K562 (cell line): Measurements from ENCODE around the gene LIMCH1. TPM values are rescaled to one million over a fixed set of nuclear protein-coding genes. Genes with fewer than 3 reads are reported as not detected.

Experiments
- ATAC-seq: fragments of 200-7000 bp; cut with Tn5 transposase; 3 replicates; pipeline ENCODE4 v1.9.1; 2020; ENCODE audit warnings: moderate library complexity
- BruUV-seq: library from RNA; stranded (reverse); fragments of 400-500 nt; replicated peaks from 2 replicates; lab custom pipeline; 2021; lab: Mats Ljungman, UMichigan
- CTCF ChIA-PET: fragments of 300-600 bp; formaldehyde crosslinking; extraction: SDS; loops from one replicate; lab custom pipeline; 2021; ENCODE audit warnings: low intra/inter-chr PET ratio; lab: Yijun Ruan, JAX
- POLR2A ChIA-PET: fragments of 300-600, 350-650 bp; sonication (Branson Sonifier 250); formaldehyde crosslinking; extraction: SDS; loops from one replicate; lab custom pipeline; 2021; ENCODE audit warnings: antibody characterized with exemption, inconsistent platforms; lab: Yijun Ruan, JAX
- DNase-seq, 4 experiments: peaks; one replicate each; pipeline versions ENCODE4 v3.0.0 to v3.0.0-alpha.2; 2011 to 2018; ENCODE audit warnings: low spot score in 3 of 4, mixed read lengths in 3 of 4; ENCODE audit errors: extremely low read depth in 1 of 4
- FAIRE-seq: peaks from 2 replicates; lab custom pipeline; 2011; peaks lifted over from hg19 to GRCh38; lab: Jason Lieb, UNC
- H2AFZ ChIP-seq: 2 replicates; pipeline ENCODE4 v1.6.0; 2011; ENCODE audit warnings: low read depth, low read length, control low read depth, inconsistent platforms
- H3K27ac ChIP-seq: fragments of 200-600 bp; 3 replicates; pipeline ENCODE4 v1.8.0; 2011; ENCODE audit warnings: low read depth, mild to moderate bottlenecking, control low read depth, inconsistent platforms, low read length, moderate library complexity, mixed read lengths; ENCODE audit errors: extremely low read depth
- H3K27me3 ChIP-seq, 2 experiments: fragments of 300-600 bp in 1 of 2; 2 replicates in 1 of 2; 3 replicates in 1 of 2; pipeline versions ENCODE4 v1.6.0 to v1.8.0; 2011; ENCODE audit warnings: inconsistent platforms in 2 of 2, low read length in 2 of 2, mild to moderate bottlenecking in 1 of 2, mixed read lengths in 1 of 2, moderate library complexity in 1 of 2; ENCODE audit not compliant: control insufficient read depth in 2 of 2, insufficient read depth in 2 of 2
- H3K36me3 ChIP-seq: fragments of 300-600 bp; 3 replicates; pipeline ENCODE4 v1.8.0; 2011; ENCODE audit warnings: mild to moderate bottlenecking, low read length, inconsistent platforms; ENCODE audit not compliant: control insufficient read depth, insufficient read depth
- H3K4me1 ChIP-seq, 2 experiments: fragments of 200-600 bp in 1 of 2; replicated peaks in 1 of 2; 2 replicates in 1 of 2; 3 replicates in 1 of 2; pipeline versions ENCODE4 v1.5.1 to v1.8.0; 2011; ENCODE audit warnings: inconsistent platforms in 2 of 2, low read length in 2 of 2, mild to moderate bottlenecking in 1 of 2, mixed read lengths in 1 of 2, moderate library complexity in 1 of 2; ENCODE audit not compliant: control insufficient read depth in 2 of 2, insufficient read depth in 2 of 2
- H3K4me2 ChIP-seq: 2 replicates; pipeline ENCODE4 v1.6.1; 2011; ENCODE audit warnings: low read length, control low read depth, inconsistent platforms, mixed read lengths; ENCODE audit not compliant: insufficient read depth
- H3K4me3 ChIP-seq: fragments of 200-600 bp; sonication (generic), shearing (Covaris generic); 2 replicates; pipeline ENCODE4 v1.5.1; 2016; ENCODE audit warnings: control low read depth, inconsistent platforms
- H3K79me2 ChIP-seq: fragments of 200-600 bp; 3 replicates; pipeline ENCODE4 v1.8.0; 2011; ENCODE audit warnings: low read length, inconsistent platforms; ENCODE audit not compliant: control insufficient read depth, insufficient read depth
- H3K9ac ChIP-seq, 2 experiments: 2 replicates each; pipeline versions ENCODE4 v1.6.0 to v1.6.1; 2011; ENCODE audit warnings: low read depth in 2 of 2, low read length in 2 of 2, control low read depth in 1 of 2, inconsistent platforms in 1 of 2, mild to moderate bottlenecking in 1 of 2, mixed read lengths in 1 of 2; ENCODE audit not compliant: insufficient read depth in 1 of 2
- H3K9me1 ChIP-seq: one replicate; pipeline ENCODE4 v1.6.0; 2011; ENCODE audit warnings: inconsistent platforms, mild to moderate bottlenecking, low read length, moderate library complexity; ENCODE audit not compliant: control insufficient read depth, insufficient read depth
- H3K9me3 ChIP-seq: replicated peaks from 2 replicates; pipeline ENCODE4 v1.5.1; 2011; ENCODE audit warnings: low read depth, low read length, inconsistent platforms; ENCODE audit not compliant: control insufficient read depth, insufficient read depth
- H4K20me1 ChIP-seq: replicated peaks from 2 replicates; pipeline ENCODE4 v1.6.1; 2011; ENCODE audit warnings: low read length, inconsistent platforms, mixed read lengths; ENCODE audit not compliant: control insufficient read depth, insufficient read depth
- GATAD2B ChIP-seq: fragments of 450-650 bp; IDR thresholded peaks from 2 replicates; pipeline ENCODE4 v1.6.1; 2017; ENCODE audit warnings: mild to moderate bottlenecking, borderline replicate concordance
- HNRNPL ChIP-seq: fragments of 200-400 bp; formaldehyde crosslinking; IDR thresholded peaks from 2 replicates; pipeline ENCODE4 v1.6.1; 2017; ENCODE audit warnings: low read depth, mild to moderate bottlenecking, low read length
- KAT7 ChIP-seq: sonication (generic); formaldehyde crosslinking; IDR thresholded peaks from 2 replicates; pipeline ENCODE4 v1.8.0; 2022; ENCODE audit warnings: missing genetic modification reagents, mild to moderate bottlenecking, borderline replicate concordance
- MBD2 ChIP-seq: sonication (generic); IDR thresholded peaks from 2 replicates; pipeline ENCODE4 v1.6.1; 2016; ENCODE audit warnings: low read depth, borderline replicate concordance
- NBN ChIP-seq: fragments of 450-650 bp; IDR thresholded peaks from 2 replicates; pipeline ENCODE4 v1.6.1; 2016; ENCODE audit warnings: low read depth, mild to moderate bottlenecking
- NFIX ChIP-seq: fragments of 250-450 bp; sonication (Bioruptor Pico); IDR thresholded peaks from 2 replicates; pipeline ENCODE4 v1.4.0; 2020; ENCODE audit warnings: low read depth, mild to moderate bottlenecking, moderate library complexity
- ZSCAN32 ChIP-seq: fragments of 450-650 bp; formaldehyde crosslinking; IDR thresholded peaks from 2 replicates; pipeline ENCODE4 v1.4.0; 2020; ENCODE audit warnings: mild to moderate bottlenecking, moderate library complexity
- WGBS: fragments of 100-300 bp; shearing (Covaris generic); methylation state at CpG from one replicate; pipeline ENCODE4 v1.1.6; 2016; ENCODE audit warnings: low coverage, mixed read lengths; ENCODE audit not compliant: insufficient coverage; ENCODE audit errors: missing lambda C conversion rate; 5-methylcytosine and 5-hydroxymethylcytosine counted together
- in situ Hi-C: fragments of 300-500 bp; cut with MboI; formaldehyde crosslinking; loops from 4 replicates; pipeline ENCODE4 v1.15.0; 2018; ENCODE audit warnings: inconsistent platforms, mixed read lengths
- intact Hi-C: fragments of 100-400 bp; cut with micrococcal nuclease; formaldehyde crosslinking; loops from 2 replicates; pipeline ENCODE4 v1.14.2; 2022
- polyA plus RNA-seq, 8 experiments: library from polyadenylated mRNA; depleted of rRNA in 4 of 8; stranded (reverse) in 5 of 8; unstranded in 3 of 8; fragments of >200 nt; fragmentation: Nextera tagmentation in 2 of 8; fragmentation: Illumina TruSeq in 1 of 8; extraction: Ambion mirVana in 2 of 8; extraction: Trizol in 1 of 8; gene quantifications; 2 replicates each; pipeline versions ENCODE4 v1.2.1 to v1.2.3, GENCODE V29; 2011 to 2014; ENCODE audit warnings: inconsistent platforms in 1 of 8, missing spikeins in 1 of 8
- total RNA-seq, 7 experiments: library from RNA; depleted of rRNA in 6 of 7; stranded (reverse); fragments of >200 nt in 6 of 7; fragmentation: Illumina TruSeq in 2 of 7; extraction: Trizol in 2 of 7; gene quantifications; 2 replicates each; pipeline versions ENCODE4 v1.2.1 to v1.2.3, GENCODE V29; 2011 to 2021; ENCODE audit warnings: low replicate concordance in 1 of 7

The LIMCH1 gene
- total and polyA plus RNA-seq, 9 of the 15 experiments (the other 6 are each of a cell fraction or from before 2014, with no cell fraction given) = 0.35 TPM; not detected in 8

GRCh38 chr4:41678951-41679350 is 141.0 kb downstream of the LIMCH1 start (continued):
- TF ChIP-seq MBD2 = no peak
- no peak for TF ChIP-seq HNRNPL
- TF ChIP-seq KAT7 (CRISPR knock-in tag) = no peak
- TF ChIP-seq NBN = no peak
- TF ChIP-seq, all 486 proteins: peak for 0

GRCh38 chr4:41679991-41680390 is 142.0 kb downstream of the LIMCH1 start:
- in situ Hi-C loops (loop anchor here (25.0 kb wide), 1 partner anchor 832 kb away; no protein-coding TSS in a partner anchor), intact Hi-C loops (no loop called here)
- POLR2A ChIA-PET = no interaction called here

More at GRCh38 chr4:41679991-41680390, 142.0 kb downstream of the LIMCH1 start:
- no peak overlapping the region for H3K4me2 ChIP-seq
- no peaks in the 10 kb centered on the region for H4K20me1 ChIP-seq
- H3K36me3 ChIP-seq = no peaks in the 10 kb centered on the region
- H3K79me2 ChIP-seq = no peaks in the 10 kb centered on the region
- H3K4me3 ChIP-seq = no peak overlapping the region
- H3K9me1 ChIP-seq = no peaks in the 10 kb centered on the region
- FAIRE-seq (no peak), ATAC-seq (no peak)
- no peaks in the 10 kb centered on the region for H3K4me1 ChIP-seq
- no peaks in the 10 kb centered on the region for H3K9me3 ChIP-seq
- H3K27ac ChIP-seq = no peak overlapping the region
- TF ChIP-seq ZSCAN32 (CRISPR knock-in tag) = no peak
- no peak for TF ChIP-seq NFIX
- TF ChIP-seq GATAD2B = no peak
- TF ChIP-seq, all 486 proteins: peak for 0
- no TSS peak for BruUV-seq
- CTCF ChIA-PET = no interaction called here
- no peak overlapping the region for H2AFZ ChIP-seq
- 4% methylated on average over 4 of the region's 4 CpGs for WGBS
- 0 out of 5 replicates have a peak, but pooled peaks cover 0 to 3% of the 10 kb centered on the region in 2 experiments for H3K27me3 ChIP-seq
- no peak for DNase-seq
- H3K9ac ChIP-seq = no peak overlapping the region
